ENCODE data around the gene MIER2.

- no peak for TF ChIP-seq CTCF (IDR thresholded peaks at IDR 0.05; ENCODE audit: low read depth, low read length, poor library complexity, severe bottlenecking)
- no peak for TF ChIP-seq EZH2phosphoT487 (IDR thresholded peaks at IDR 0.05; ENCODE audit: borderline replicate concordance, low read length)
Measured at GRCh38 chr19:339262-339887, 5.2 kb downstream of the MIER2 start.
